BJ (cell line): ENCODE data around the gene SPATA17. TPM values are rescaled to one million over a fixed set of nuclear protein-coding genes. Genes with fewer than 3 reads are reported as not detected.

Experiments
- CTCF ChIA-PET: fragments of 350-600 bp; formaldehyde crosslinking; extraction: SDS; loops from one replicate; lab custom pipeline; 2021; ENCODE audit warnings: antibody characterized with exemption, inconsistent platforms; lab: Yijun Ruan, JAX
- POLR2A ChIA-PET: fragments of 300-600 bp; sonication (Branson Sonifier 250); formaldehyde crosslinking; extraction: SDS; loops from one replicate; lab custom pipeline; 2021; ENCODE audit warnings: antibody characterized with exemption; lab: Charles Lee
- DNase-seq: peaks from one replicate; pipeline ENCODE4 v3.0.0-alpha.2; 2011; ENCODE audit warnings: low read depth
- H3K27me3 ChIP-seq: 2 replicates; pipeline ENCODE4 v1.6.0; 2011; ENCODE audit warnings: low read length; ENCODE audit not compliant: control insufficient read depth, insufficient read depth
- H3K36me3 ChIP-seq: 2 replicates; pipeline ENCODE4 v1.5.1; 2011; ENCODE audit warnings: low read length; ENCODE audit not compliant: control insufficient read depth, insufficient read depth
- H3K4me3 ChIP-seq: 2 replicates; pipeline ENCODE4 v1.5.1; 2011; ENCODE audit warnings: low read depth, mild to moderate bottlenecking, control low read depth, low read length
- CTCF ChIP-seq: IDR thresholded peaks from 2 replicates; pipeline ENCODE4 v1.5.1; 2011; ENCODE audit warnings: low read depth, mild to moderate bottlenecking, control low read depth, inconsistent platforms, low read length, moderate library complexity; ENCODE audit not compliant: insufficient read depth
- polyA plus RNA-seq: library from polyadenylated mRNA; depleted of rRNA; stranded (reverse); fragments of >200 nt; gene quantifications from 2 replicates; pipeline ENCODE4 v1.2.3, GENCODE V29; 2011

SPATA17 gene
- polyA plus RNA-seq, 1 experiment: 0.52 TPM

- H3K36me3 ChIP-seq: no peaks in the 10 kb centered on the region
- ChIA-PET POLR2A (no interaction called here), CTCF (no interaction called here)
- DNase-seq: no peak
- H3K27me3 ChIP-seq: no peaks in the 10 kb centered on the region
- TF ChIP-seq CTCF: no peak
- no peak overlapping the region for H3K4me3 ChIP-seq
Observed at GRCh38 chr1:217876401-217876800, 245.3 kb downstream of the SPATA17 start.

- Histone ChIP-seq H3K4me3 (no peak overlapping the region), H3K27me3 (no peaks in the 10 kb centered on the region), H3K36me3 (no peaks in the 10 kb centered on the region)
- CTCF ChIA-PET: no interaction called here
- no peak for TF ChIP-seq CTCF
- POLR2A ChIA-PET: no interaction called here
- DNase-seq: no peak
Observed at GRCh38 chr1:217876896-217877295, 245.8 kb downstream of the SPATA17 start.

- Histone ChIP-seq H3K4me3 (no peak overlapping the region), H3K36me3 (no peaks in the 10 kb centered on the region), H3K27me3 (no peaks in the 10 kb centered on the region)
- TF ChIP-seq CTCF: no peak
- no peak for DNase-seq
- ChIA-PET POLR2A (no interaction called here), CTCF (no interaction called here)
Observed at GRCh38 chr1:217881131-217881543, 250.0 kb downstream of the SPATA17 start.

- Histone ChIP-seq H3K4me3 (no peak overlapping the region), H3K36me3 (no peaks in the 10 kb centered on the region), H3K27me3 (no peaks in the 10 kb centered on the region)
- no peak for TF ChIP-seq CTCF
- no peak for DNase-seq
- POLR2A ChIA-PET: no interaction called here
- CTCF ChIA-PET: no interaction called here
Observed at GRCh38 chr1:217881607-217882332, 250.6 kb downstream of the SPATA17 start.

- DNase-seq: no peak
- CTCF ChIA-PET: interaction anchor here (0.7 to 1.2 kb wide), 2 partner anchors 11 to 18 kb away, joined by 3 to 4 read pairs; no protein-coding TSS in a partner anchor
- Histone ChIP-seq H3K27me3 (no peaks in the 10 kb centered on the region), H3K36me3 (no peaks in the 10 kb centered on the region), H3K4me3 (no peak overlapping the region)
- TF ChIP-seq CTCF: no peak
- POLR2A ChIA-PET: no interaction called here
Observed at GRCh38 chr1:217885181-217885580, 254.0 kb downstream of the SPATA17 start.
